ENCODE results near the gene LSAMP.
"Not testable (repeated sequence)": the region's sequence is repeated elsewhere in the genome, so short reads cannot be mapped to it uniquely, and the experiment has no call there.

The LSAMP gene

DNA sequence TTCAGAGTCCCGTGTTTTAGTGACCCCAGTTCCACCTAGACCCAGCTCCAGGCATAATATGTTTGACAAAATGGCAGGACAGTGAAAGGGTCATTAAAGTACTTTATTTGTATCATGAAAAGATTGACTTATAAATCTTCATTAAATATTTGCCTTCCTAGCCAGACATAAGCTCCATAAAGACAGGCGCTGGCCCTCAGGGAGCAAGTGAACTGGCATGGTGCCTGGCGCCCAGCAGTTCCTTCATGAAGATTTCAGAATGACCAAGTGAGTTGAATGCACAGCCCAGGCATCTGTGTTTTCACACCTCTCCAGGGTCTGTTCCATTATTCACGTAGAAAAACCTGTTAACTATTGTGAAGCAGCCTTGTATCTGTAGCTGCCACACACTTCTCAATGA lies 655.8 kb downstream of the LSAMP start:
- no peak for DNase-seq

- no peak for DNase-seq
These were observed 656.3 kb downstream of the LSAMP start for GRCh38 chr3:115788921-115789470.

DNA sequence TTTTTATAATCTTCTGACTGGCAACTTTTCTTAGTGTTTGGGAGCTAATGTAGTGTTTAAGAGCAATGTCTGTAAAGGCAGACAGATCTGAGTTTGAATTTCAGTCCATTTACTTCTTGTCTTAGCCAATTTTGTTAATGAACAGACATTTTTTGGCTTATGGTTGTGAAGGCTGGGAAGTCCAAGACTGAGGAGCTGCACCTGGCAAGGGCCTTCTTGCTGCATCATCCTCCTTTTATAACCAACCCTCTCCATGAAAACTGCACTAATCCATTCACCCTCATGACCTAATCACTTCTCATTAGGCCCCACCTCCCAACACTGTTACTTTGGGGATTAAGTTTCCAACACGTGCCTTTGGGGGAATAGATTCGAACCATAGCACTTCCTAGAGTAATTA lies 657.5 kb downstream of the LSAMP start:
- DNase-seq = no peak

GRCh38 chr3:115785782-115786181 lies 659.5 kb downstream of the LSAMP start:
- no peak for DNase-seq

GRCh38 chr3:115784739-115785536 lies 660.3 kb downstream of the LSAMP start:
- DNase-seq = no peak

GRCh38 chr3:115783938-115784738 lies 661.1 kb downstream of the LSAMP start:
- DNase-seq = peak; percentile 83

GRCh38 chr3:115783426-115783825 lies 661.9 kb downstream of the LSAMP start:
- DNase-seq = not testable (repeated sequence)

DNA sequence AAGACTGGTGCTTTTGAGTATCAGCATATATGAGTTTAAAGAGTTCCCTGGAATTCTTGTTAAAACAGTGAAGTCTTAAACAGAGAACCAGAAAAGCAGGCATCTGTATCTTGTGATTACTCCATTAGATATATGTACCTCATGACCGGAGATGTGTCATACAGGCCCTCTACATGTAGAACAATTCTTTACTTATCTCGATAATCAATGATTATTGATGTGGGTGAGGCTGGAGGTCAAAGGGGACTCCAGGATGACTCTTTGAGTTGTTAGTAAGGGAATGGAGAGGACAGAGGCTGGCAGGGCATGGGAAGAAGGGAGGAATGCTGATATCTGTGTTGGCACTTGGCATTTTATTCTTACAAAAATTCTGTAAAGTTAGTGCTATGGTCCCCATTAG lies 666.3 kb downstream of the LSAMP start:
- DNase-seq = no peak

GRCh38 chr3:115772951-115773350 lies 672.3 kb downstream of the LSAMP start:
- DNase-seq = no peak

- DNase-seq = no peak
These were observed 676.6 kb downstream of the LSAMP start for GRCh38 chr3:115768661-115769060.

DNA sequence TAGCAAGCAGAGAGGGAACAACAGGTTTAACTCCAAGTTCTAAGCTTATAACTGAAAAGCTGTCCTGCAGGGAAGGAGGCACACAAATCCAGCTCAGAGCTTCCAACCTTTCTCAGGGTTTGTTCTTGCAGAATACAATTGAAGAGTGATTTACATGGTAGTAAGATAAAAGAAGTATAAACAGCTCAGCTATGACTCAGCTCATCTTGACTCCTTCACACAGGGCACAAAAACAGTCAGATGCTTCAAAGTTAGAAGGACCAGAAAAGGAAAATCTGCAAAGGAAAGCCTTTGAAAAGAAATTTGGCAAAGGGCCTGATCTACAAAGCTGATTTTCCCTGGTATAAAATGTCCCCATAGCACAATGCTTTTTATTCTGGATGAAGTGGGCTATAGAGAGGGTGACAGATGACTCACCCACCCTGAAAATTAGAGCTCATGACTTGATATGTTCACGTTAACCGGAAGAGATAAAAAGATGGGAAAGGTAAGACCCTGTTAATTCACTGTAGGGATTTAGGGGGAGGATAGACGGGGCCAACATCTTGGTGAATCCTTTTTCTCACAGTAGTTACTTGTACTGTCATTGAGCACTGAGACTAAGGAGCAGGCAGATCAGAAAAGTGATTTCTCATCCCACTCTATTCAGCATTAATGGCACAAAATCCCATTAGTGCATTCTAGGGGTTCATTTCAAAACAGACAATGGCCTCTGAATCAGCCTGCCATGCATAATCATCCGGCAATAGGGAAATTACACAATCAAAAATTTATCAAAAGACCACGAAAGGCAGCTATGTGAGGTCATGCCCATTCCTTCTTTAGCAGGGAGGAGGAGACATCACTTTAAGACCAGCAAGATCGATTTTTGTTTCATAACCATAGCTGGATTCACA lies 678.5 kb downstream of the LSAMP start:
- no peak for DNase-seq

DNA sequence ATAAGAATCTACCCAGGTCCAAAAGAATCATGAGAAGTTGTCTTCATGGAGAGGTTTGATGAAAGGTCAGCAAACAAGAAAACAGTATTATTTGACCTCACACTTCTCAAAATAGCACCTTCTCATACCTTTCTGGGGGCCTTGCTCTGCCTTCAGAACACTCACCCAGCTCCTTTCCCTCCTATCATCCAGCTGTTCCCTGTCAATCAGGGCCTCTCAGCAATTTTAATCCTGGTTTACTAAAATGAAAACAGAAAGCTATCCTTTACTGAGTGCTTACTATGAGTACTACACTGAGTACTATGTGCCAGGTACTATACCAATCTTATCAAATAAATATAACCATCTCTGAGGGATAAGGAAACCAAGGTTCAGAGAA lies 683.4 kb downstream of the LSAMP start:
- DNase-seq = no peak

DNA sequence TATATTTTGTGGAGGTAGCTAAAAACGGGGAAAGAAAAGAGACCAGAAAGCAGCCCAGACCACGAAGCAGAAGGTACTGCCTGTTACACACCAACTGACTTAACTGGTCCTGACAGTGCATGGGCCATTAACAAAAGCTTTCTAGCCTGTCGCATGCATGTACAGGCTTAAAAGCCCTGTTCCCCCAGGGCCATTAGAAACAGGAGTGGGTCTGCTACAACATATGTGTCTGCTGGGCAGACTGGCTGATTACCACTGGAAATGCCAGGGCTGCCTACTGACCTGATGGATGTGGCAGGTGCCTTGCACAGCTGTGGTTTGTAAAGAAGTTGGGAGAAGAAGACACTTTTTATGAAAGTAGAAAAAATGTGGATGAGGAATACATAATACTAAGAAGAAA lies 684.6 kb downstream of the LSAMP start:
- DNase-seq = no peak

- no peak for DNase-seq
These were observed 687.1 kb downstream of the LSAMP start for GRCh38 chr3:115758076-115758763.

GRCh38 chr3:115752978-115753377 lies 692.3 kb downstream of the LSAMP start:
- DNase-seq = not testable (repeated sequence)
